ENCODE data around the gene FSIP1.

The FSIP1 gene

GRCh38 chr15:39720081-39720480, 62.6 kb downstream of the FSIP1 start:
- no peak for DNase-seq (ENCODE audit: low spot score)

- no peak for DNase-seq (ENCODE audit: low spot score)
These were observed 63.5 kb downstream of the FSIP1 start for GRCh38 chr15:39719109-39719508.

GRCh38 chr15:39717134-39717533, 65.5 kb downstream of the FSIP1 start:
- no peak for DNase-seq (ENCODE audit: low spot score)

- DNase-seq (ENCODE audit: low spot score), result no peak
These were observed 68.4 kb downstream of the FSIP1 start for GRCh38 chr15:39714251-39714650.

DNA sequence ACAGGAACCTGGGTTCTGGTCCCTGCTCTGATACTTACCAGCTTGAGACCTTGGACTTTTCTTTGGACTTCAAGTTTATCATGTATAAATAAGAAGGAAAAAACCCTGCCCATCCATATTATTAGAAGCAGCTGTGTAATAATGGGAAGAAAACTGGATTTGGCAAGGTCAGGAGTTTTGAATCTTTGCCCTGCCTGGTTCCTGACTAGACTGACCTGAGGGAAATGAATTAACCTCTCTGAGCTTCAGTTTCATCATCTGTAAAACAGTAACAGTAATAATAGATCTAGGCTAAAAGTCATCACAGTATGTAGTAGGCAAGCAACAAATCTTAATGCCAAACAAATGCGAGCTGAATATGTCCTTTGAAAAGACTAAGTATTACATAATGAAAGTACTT, 68.8 kb downstream of the FSIP1 start:
- DNase-seq (ENCODE audit: low spot score), result no peak

- no peak for DNase-seq (ENCODE audit: low spot score)
These were observed 72.0 kb downstream of the FSIP1 start for GRCh38 chr15:39710681-39711080.

DNA sequence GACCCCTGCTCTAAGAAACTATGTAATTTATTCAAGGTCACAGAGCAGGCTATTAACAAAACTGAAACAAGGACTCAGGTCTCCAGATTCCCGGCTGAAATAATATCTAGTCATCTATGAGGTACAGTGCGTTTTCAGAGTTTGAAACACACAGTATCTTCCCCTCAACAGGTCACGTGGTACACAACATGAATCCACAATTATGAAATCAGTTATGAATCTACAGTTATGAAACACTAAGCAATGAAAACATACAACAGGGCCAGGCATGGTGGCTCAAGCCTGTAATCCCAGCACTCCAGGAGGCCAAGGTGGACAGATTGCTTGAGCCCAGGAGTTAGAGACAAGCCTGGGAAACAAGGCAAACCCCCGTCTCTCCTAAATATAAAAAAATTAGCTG, 72.7 kb downstream of the FSIP1 start:
- DNase-seq (ENCODE audit: low spot score), result no peak

GRCh38 chr15:39706206-39706605, 76.4 kb downstream of the FSIP1 start:
- no peak for DNase-seq (ENCODE audit: low spot score)

DNA sequence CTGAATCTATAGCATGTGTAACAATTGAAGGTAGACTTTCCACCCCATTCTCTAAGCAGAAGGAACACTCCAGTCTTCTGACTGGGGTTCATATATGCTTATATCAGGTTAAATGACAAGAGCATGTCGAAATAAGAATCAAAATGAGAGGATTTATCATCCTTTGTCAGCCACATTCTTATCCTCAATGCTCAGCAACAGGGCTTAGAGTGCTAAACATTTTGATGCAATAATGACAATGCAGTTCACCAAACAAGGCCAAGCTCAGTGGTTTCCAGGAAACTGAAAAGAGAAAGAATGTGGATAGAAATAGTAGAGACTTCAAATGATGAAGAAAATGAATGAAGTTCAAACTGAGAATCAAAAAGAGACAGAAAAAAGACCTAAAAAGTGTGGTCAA, 78.0 kb downstream of the FSIP1 start:
- no peak for DNase-seq (ENCODE audit: low spot score)

DNA sequence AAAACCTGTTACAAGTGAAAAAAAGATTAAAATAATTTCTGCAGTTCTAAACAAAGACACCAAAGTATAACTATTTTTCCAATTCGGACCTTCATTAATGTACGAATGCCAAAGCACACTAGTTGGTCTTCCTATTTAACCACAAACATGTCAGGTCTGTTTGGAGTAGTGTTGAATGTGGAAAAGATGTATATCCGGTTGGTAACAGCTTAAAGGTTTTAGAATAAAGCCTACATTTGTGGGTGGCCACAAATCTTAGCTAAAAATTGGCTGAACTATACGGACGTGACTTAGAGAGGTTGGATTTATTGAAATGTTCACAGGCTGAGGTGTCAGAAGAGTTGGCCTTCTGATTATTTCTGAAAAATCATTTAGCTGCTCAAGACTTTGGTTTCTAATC, 78.4 kb downstream of the FSIP1 start:
- no peak for DNase-seq (ENCODE audit: low spot score)

GRCh38 chr15:39701988-39702387, 80.7 kb downstream of the FSIP1 start:
- no peak for DNase-seq (ENCODE audit: low spot score)

GRCh38 chr15:39700375-39700700, 82.3 kb downstream of the FSIP1 start:
- DNase-seq (ENCODE audit: low spot score), result no peak

DNA sequence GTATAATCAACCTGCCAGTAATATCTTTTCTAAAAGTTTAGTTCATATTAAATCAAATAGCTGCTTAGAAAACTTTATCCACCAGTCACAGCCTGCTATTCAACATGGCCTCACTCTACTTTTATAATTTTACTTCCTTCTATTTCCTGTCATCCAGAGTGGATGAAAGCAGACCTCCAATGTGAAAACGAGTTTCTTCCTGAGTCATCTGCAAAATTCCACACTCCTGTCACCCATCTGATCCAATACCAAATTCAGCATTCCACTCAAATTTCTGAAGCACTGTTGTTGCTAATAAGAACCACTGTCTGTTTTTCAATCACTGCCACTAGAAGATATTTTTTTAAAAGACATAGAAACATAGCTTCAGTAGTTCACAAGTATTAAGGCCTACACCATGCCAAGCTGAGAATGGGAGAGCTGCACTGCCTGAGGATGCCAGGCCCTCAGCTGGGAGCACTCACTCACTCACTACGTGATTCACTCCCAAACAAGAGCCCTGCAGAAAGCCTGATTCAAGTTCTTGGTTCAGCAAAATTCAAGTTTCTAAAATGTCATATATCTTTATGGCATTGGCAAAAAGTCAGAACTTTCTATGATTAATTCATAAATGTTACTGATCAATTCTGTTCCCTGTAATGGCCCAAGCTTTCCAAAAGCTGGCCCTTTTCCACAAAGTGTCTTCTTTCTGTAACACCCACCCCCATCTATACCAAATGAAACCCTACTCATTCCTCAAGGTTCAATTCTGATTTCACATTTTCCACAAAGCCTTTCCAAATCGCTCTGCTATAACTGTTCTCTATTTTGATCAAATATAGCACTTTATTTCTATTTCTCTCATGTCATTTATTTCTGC, 82.9 kb downstream of the FSIP1 start:
- no peak for DNase-seq (ENCODE audit: low spot score)

DNA sequence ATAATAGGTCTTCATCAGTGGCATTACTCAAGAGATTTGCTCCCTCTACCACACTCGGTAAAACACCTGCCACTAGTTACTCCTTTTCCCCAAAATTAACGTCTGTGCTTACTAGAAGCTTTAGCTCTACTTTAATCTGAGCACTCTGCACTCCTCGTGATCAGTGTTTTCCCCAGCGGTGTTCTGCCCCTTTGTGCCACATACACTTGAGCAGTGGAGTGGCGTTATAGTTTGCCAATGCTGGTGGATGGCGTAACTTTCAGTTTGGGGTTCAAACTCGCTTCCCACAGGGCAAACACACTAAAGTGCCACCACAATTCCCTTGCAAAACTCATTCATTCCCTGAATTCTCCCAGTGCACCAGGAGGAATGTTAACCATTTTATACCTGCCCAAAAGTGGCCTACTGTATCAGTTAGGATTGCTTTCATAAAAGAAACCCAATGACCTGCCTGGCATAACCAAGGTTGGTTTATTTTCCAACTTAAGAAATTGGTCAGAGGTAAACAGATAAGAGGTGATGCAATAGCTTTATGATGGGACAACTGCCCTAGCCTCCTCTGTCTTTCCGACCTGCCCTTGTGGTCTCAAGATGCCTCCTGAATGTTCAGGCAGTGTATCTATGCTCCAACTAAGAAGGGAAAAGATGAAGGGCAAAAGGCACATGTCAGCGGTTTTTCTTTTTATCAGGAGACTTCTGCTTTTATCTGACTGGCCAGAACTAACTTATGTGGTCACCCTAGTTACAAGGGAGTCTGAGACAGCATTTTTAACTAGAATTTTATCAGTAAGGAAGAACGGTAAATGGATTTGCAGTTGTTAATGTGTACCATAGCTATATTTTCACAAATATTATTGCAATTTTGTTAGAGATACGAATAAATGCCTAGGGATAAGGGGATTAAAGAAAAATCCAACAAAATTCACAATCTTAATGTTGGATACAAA, 83.9 kb downstream of the FSIP1 start:
- DNase-seq (ENCODE audit: low spot score), result no peak

DNA sequence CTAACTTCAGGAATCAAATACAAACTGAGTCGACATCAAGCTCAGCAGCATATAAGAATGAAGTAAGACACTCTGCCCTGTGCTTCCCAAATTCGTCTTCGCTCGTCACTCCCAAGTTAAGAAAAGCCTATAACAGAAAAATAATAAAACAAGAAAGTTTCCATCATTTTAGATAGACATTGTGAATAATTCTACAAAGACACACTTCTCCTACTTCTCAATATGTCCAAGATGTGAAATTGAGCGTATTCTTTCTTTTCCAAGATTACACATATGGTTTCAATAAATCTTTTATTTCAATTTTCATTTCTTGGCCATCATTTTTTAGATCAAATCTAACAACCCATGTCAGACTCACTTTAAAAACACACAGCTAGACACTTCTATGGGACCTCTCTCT, 85.1 kb downstream of the FSIP1 start:
- DNase-seq (ENCODE audit: low spot score), result no peak

GRCh38 chr15:39695793-39696192, 86.8 kb downstream of the FSIP1 start:
- DNase-seq (ENCODE audit: low spot score), result no peak

DNA sequence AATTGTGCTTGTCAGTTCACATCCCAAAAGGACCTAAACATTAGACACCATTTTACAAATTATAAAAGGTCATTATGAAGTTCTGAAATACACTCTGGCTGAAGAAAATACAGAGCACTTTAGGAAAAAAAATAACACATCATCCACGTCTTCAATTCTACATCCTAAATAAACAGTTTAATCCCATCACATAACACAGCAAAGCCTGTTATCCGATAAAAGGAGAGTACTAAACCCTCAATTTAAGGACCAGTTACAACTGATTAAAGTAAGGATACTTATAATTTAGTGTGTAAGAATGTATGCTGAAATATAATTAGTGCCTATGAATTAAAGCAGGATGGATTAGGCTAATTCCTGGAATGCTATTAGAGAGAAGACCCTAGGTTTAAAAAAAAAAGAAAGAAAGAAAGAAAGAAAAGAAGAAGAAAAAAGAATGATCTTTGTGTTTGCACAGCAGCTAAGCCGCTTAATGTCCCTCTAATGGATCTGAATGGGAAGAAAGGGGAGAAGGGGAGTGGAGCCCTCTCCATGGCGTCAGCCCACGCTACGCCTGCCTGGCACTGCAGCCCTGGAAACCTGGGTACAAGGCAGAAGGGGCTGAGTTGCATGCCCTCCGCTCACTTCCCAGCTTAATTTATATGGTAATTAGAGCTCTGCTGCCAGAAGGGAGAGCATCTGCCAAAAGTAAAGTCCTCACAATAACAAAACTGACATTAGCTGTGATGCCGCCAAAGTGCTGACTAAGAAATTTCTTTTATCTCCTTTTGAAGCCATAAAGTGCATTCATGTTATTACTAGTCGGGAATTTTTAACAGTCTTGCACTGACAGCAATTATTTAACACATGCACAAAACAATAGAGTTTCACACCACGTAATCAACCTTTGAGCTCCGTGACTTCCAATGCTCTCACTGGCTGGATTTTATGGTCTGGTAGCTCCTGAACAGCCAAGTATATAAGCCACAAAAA, 90.0 kb downstream of the FSIP1 start:
- no peak for DNase-seq (ENCODE audit: low spot score)

GRCh38 chr15:39690881-39691634, 91.6 kb downstream of the FSIP1 start:
- DNase-seq (ENCODE audit: low spot score), result no peak

GRCh38 chr15:39687965-39688364, 94.7 kb downstream of the FSIP1 start:
- no peak for DNase-seq (ENCODE audit: low spot score)

GRCh38 chr15:39685999-39686613, 96.5 kb downstream of the FSIP1 start:
- peak; percentile 7 for DNase-seq (ENCODE audit: low spot score)

DNA sequence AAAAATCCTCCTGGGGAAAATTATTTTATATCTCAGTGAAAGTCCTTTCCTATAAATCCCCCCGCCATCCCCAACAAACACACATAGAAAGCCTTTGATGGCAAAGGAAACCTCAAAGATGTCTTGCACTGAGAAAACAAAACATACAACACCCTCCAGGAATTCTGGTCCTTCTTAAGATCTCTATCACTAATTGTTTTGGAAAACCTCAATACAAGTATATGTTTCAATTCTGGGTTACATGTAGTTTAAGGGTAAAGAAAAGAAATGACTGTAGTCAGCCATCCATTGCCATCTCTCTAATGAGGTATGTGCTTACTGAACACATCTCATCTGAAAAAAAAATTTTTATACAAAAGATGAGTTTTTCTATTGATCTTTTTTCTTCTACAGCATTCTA, 97.3 kb downstream of the FSIP1 start:
- no peak for DNase-seq (ENCODE audit: low spot score)
